ENCODE results near the gene FAM20C. TPM values are rescaled to one million over a fixed set of nuclear protein-coding genes. Genes with fewer than 3 reads are reported as not detected.
"Not testable (repeated sequence)": the region's sequence is repeated elsewhere in the genome, so short reads cannot be mapped to it uniquely, and the experiment has no call there.

FAM20C gene
- total and polyA plus RNA-seq, 9 donors = 24.0 to 43.0 (median 37.2) TPM

- no peak overlapping the region for H3K4me3 ChIP-seq (ENCODE audit: low read length)
- 48% methylated on average over 21 of the region's 28 CpGs for WGBS (ENCODE audit: insufficient coverage)
- H3K4me1 ChIP-seq (ENCODE audit: control insufficient read depth, insufficient read depth, low read length) = peaks cover 65% of the 10 kb centered on the region
- no peaks in the 10 kb centered on the region for H3K27me3 ChIP-seq (ENCODE audit: control insufficient read depth, insufficient read depth, low read length)
- H3K36me3 ChIP-seq (ENCODE audit: control insufficient read depth, insufficient read depth, low read length) = peaks cover 10% of the 10 kb centered on the region
- peak; percentile 89 for DNase-seq
- peak overlapping the region; percentile 75 for H3K27ac ChIP-seq (ENCODE audit: low read length)
- H3K9me3 ChIP-seq (replicated peaks; ENCODE audit: control insufficient read depth, low read depth, low read length) = no peaks in the 10 kb centered on the region
Observed at GRCh38 chr7:234708-235553, 42.6 kb downstream of the FAM20C start.

- Histone ChIP-seq H3K27ac (ENCODE audit: low read length) (peak overlapping the region; percentile 75), H3K36me3 (ENCODE audit: control insufficient read depth, insufficient read depth, low read length) (peaks cover 10% of the 10 kb centered on the region), H3K9me3 (replicated peaks; ENCODE audit: control insufficient read depth, low read depth, low read length) (no peaks in the 10 kb centered on the region), H3K4me3 (ENCODE audit: low read length) (no peak overlapping the region), H3K4me1 (ENCODE audit: control insufficient read depth, insufficient read depth, low read length) (peaks cover 63% of the 10 kb centered on the region), H3K27me3 (ENCODE audit: control insufficient read depth, insufficient read depth, low read length) (no peaks in the 10 kb centered on the region)
- 63% methylated on average over 32 of the region's 34 CpGs for WGBS (ENCODE audit: insufficient coverage)
- peak; percentile 71 for DNase-seq
Observed at GRCh38 chr7:235576-236395, 43.4 kb downstream of the FAM20C start.

GRCh38 chr7:236967-237366 is 44.6 kb downstream of the FAM20C start:
- WGBS (ENCODE audit: insufficient coverage) = 94% methylated on average over 6 of the region's 8 CpGs
- Histone ChIP-seq H3K4me1 (ENCODE audit: control insufficient read depth, insufficient read depth, low read length) (peaks cover 56% of the 10 kb centered on the region), H3K36me3 (ENCODE audit: control insufficient read depth, insufficient read depth, low read length) (peaks cover 6% of the 10 kb centered on the region), H3K27ac (ENCODE audit: low read length) (no peak overlapping the region), H3K9me3 (replicated peaks; ENCODE audit: control insufficient read depth, low read depth, low read length) (no peaks in the 10 kb centered on the region), H3K27me3 (ENCODE audit: control insufficient read depth, insufficient read depth, low read length) (no peaks in the 10 kb centered on the region), H3K4me3 (ENCODE audit: low read length) (no peak overlapping the region)
- no peak for DNase-seq

GRCh38 chr7:237385-237784 is 45.0 kb downstream of the FAM20C start:
- H3K36me3 ChIP-seq (ENCODE audit: control insufficient read depth, insufficient read depth, low read length) = peaks cover 6% of the 10 kb centered on the region
- 83% methylated on average over 7 of the region's 7 CpGs for WGBS (ENCODE audit: insufficient coverage)
- no peaks in the 10 kb centered on the region for H3K9me3 ChIP-seq (replicated peaks; ENCODE audit: control insufficient read depth, low read depth, low read length)
- no peak overlapping the region for H3K27ac ChIP-seq (ENCODE audit: low read length)
- H3K4me3 ChIP-seq (ENCODE audit: low read length) = no peak overlapping the region
- H3K4me1 ChIP-seq (ENCODE audit: control insufficient read depth, insufficient read depth, low read length) = peaks cover 52% of the 10 kb centered on the region
- DNase-seq = no peak
- H3K27me3 ChIP-seq (ENCODE audit: control insufficient read depth, insufficient read depth, low read length) = no peaks in the 10 kb centered on the region

GRCh38 chr7:240146-240676 is 47.8 kb downstream of the FAM20C start:
- Histone ChIP-seq H3K9me3 (replicated peaks; ENCODE audit: control insufficient read depth, low read depth, low read length) (no peaks in the 10 kb centered on the region), H3K4me1 (ENCODE audit: control insufficient read depth, insufficient read depth, low read length) (peaks cover 34% of the 10 kb centered on the region), H3K27ac (ENCODE audit: low read length) (no peak overlapping the region), H3K36me3 (ENCODE audit: control insufficient read depth, insufficient read depth, low read length) (peaks cover 7% of the 10 kb centered on the region), H3K27me3 (ENCODE audit: control insufficient read depth, insufficient read depth, low read length) (no peaks in the 10 kb centered on the region), H3K4me3 (ENCODE audit: low read length) (no peak overlapping the region)
- no peak for DNase-seq

GRCh38 chr7:240887-241421 is 48.6 kb downstream of the FAM20C start:
- Histone ChIP-seq H3K4me1 (ENCODE audit: control insufficient read depth, insufficient read depth, low read length) (peaks cover 27% of the 10 kb centered on the region), H3K27ac (ENCODE audit: low read length) (no peak overlapping the region), H3K4me3 (ENCODE audit: low read length) (no peak overlapping the region), H3K36me3 (ENCODE audit: control insufficient read depth, insufficient read depth, low read length) (peaks cover 12% of the 10 kb centered on the region), H3K27me3 (ENCODE audit: control insufficient read depth, insufficient read depth, low read length) (no peaks in the 10 kb centered on the region), H3K9me3 (replicated peaks; ENCODE audit: control insufficient read depth, low read depth, low read length) (no peaks in the 10 kb centered on the region)
- DNase-seq = peak; percentile 31
- WGBS (ENCODE audit: insufficient coverage) = 31% methylated on average over 16 of the region's 16 CpGs

DNA sequence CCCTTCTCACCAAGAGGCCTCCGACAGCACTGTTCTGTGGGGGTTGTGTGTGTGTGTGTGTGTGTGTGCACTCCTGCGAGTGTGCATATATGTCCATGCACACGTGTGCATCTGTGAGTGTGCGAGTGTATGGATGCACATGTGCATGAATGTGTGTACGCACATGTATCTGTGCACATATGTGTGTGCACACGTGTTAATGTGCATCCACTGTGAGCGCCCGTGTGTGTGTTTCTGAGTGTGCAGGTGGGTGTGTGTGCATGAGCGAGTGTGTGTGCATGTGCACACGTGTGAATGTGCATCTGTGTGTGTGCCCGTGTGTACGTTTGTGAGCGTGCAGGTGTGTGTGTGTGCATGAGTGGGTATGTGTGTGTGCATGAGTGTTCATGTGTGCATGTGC is 49.1 kb downstream of the FAM20C start:
- Histone ChIP-seq H3K9me3 (replicated peaks; ENCODE audit: control insufficient read depth, low read depth, low read length) (no peaks in the 10 kb centered on the region), H3K4me3 (ENCODE audit: low read length) (no peak overlapping the region), H3K36me3 (ENCODE audit: control insufficient read depth, insufficient read depth, low read length) (peaks cover 12% of the 10 kb centered on the region), H3K27me3 (ENCODE audit: control insufficient read depth, insufficient read depth, low read length) (no peaks in the 10 kb centered on the region), H3K27ac (ENCODE audit: low read length) (no peak overlapping the region), H3K4me1 (ENCODE audit: control insufficient read depth, insufficient read depth, low read length) (peaks cover 21% of the 10 kb centered on the region)
- DNase-seq = no peak
- WGBS (ENCODE audit: insufficient coverage) = 85% methylated on average over 12 of the region's 13 CpGs

GRCh38 chr7:242826-243579 is 50.6 kb downstream of the FAM20C start:
- H3K9me3 ChIP-seq (replicated peaks; ENCODE audit: control insufficient read depth, low read depth, low read length); DNase-seq; H3K27ac ChIP-seq (ENCODE audit: low read length); H3K4me3 ChIP-seq (ENCODE audit: low read length); H3K27me3 ChIP-seq (ENCODE audit: control insufficient read depth, insufficient read depth, low read length): not testable (repeated sequence)
- WGBS (ENCODE audit: insufficient coverage) = 86% methylated on average over 1 of the region's 21 CpGs
- H3K36me3 ChIP-seq (ENCODE audit: control insufficient read depth, insufficient read depth, low read length) = peaks cover 17% of the 10 kb centered on the region
- H3K4me1 ChIP-seq (ENCODE audit: control insufficient read depth, insufficient read depth, low read length) = peaks cover 19% of the 10 kb centered on the region

- H3K9me3 ChIP-seq (replicated peaks; ENCODE audit: control insufficient read depth, low read depth, low read length); DNase-seq: not testable (repeated sequence)
- peaks cover 19% of the 10 kb centered on the region for H3K4me1 ChIP-seq (ENCODE audit: control insufficient read depth, insufficient read depth, low read length)
Observed at GRCh38 chr7:243580-243978, 51.2 kb downstream of the FAM20C start.

More at GRCh38 chr7:243580-243978, 51.2 kb downstream of the FAM20C start:
- not testable (repeated sequence) for H3K27ac ChIP-seq (ENCODE audit: low read length); H3K4me3 ChIP-seq (ENCODE audit: low read length); H3K27me3 ChIP-seq (ENCODE audit: control insufficient read depth, insufficient read depth, low read length)
- 100% methylated on average over 3 of the region's 10 CpGs for WGBS (ENCODE audit: insufficient coverage)
- H3K36me3 ChIP-seq (ENCODE audit: control insufficient read depth, insufficient read depth, low read length) = peaks cover 22% of the 10 kb centered on the region

Data from muscle of leg (tissue), 11 donors.